HG02973 (cell line): ENCODE data around the gene FAM50A.
A peak's percentile ranks its signal among the peaks of the same experiment; 100 is the strongest.

Experiments used
- ATAC-seq: cut with Tn5 transposase; IDR thresholded peaks from one replicate; pipeline ENCODE4 v1.9.1; 2021; ENCODE audit warnings: moderate library complexity; ENCODE audit not compliant: unreplicated experiment

Gene FAM50A

GRCh38 chrX:154463611-154464220 lies 19.8 kb downstream of the FAM50A start:
- ATAC-seq = no peak

- ATAC-seq = no peak
These were observed 20.9 kb downstream of the FAM50A start for GRCh38 chrX:154464806-154465365.

GRCh38 chrX:154465601-154466000 lies 21.7 kb downstream of the FAM50A start:
- ATAC-seq = no peak

- no peak for ATAC-seq
These were observed 22.1 kb downstream of the FAM50A start for GRCh38 chrX:154466036-154466435.

- no peak for ATAC-seq
These were observed 23.0 kb downstream of the FAM50A start for GRCh38 chrX:154466907-154467306.

- ATAC-seq = no peak
These were observed 23.6 kb downstream of the FAM50A start for GRCh38 chrX:154467556-154467955.

- ATAC-seq = no peak
These were observed 24.3 kb downstream of the FAM50A start for GRCh38 chrX:154468217-154468616.

GRCh38 chrX:154469114-154469513 lies 25.2 kb downstream of the FAM50A start:
- ATAC-seq = no peak

GRCh38 chrX:154469880-154470279 lies 25.9 kb downstream of the FAM50A start:
- ATAC-seq = no peak

- no peak for ATAC-seq
These were observed 26.5 kb downstream of the FAM50A start for GRCh38 chrX:154470434-154470833.

- ATAC-seq = no peak
These were observed 27.1 kb downstream of the FAM50A start for GRCh38 chrX:154470914-154471568.

GRCh38 chrX:154471839-154472684 lies 28.1 kb downstream of the FAM50A start:
- ATAC-seq = no peak

GRCh38 chrX:154472685-154473632 lies 29.0 kb downstream of the FAM50A start:
- no peak for ATAC-seq

- no peak for ATAC-seq
These were observed 29.7 kb downstream of the FAM50A start for GRCh38 chrX:154473683-154474082.

- no peak for ATAC-seq
These were observed 32.9 kb downstream of the FAM50A start for GRCh38 chrX:154476821-154477220.

GRCh38 chrX:154477891-154478477 lies 34.0 kb downstream of the FAM50A start:
- ATAC-seq = no peak

- ATAC-seq = peak; percentile 81
These were observed 35.0 kb downstream of the FAM50A start, which contains the start of gene LAGE3 for GRCh38 chrX:154478728-154479622. Gene LAGE3 (minus strand): TSS chrX:154479281. CDS start chrX:154478915, 366 bp downstream.

GRCh38 chrX:154481195-154481594 lies 37.3 kb downstream of the FAM50A start:
- ATAC-seq = no peak
